Smooth muscle cell (in vitro differentiated cells): Measurements from ENCODE around the gene PTPRN2. TPM values are rescaled to one million over a fixed set of nuclear protein-coding genes. Genes with fewer than 3 reads are reported as not detected.

ENCODE experiments used
- DNase-seq: peaks from one replicate; lab custom pipeline; 2025; ENCODE audit not compliant: unreplicated experiment; lab: John Stamatoyannopoulos, UW
- H2AFZ ChIP-seq: fragments of 200-600 bp; sonication (generic); 2 replicates; pipeline ENCODE4 v1.6.0; 2016; ENCODE audit warnings: antibody characterized with exemption, low read depth, mild to moderate bottlenecking
- H3F3A ChIP-seq: fragments of 200-600 bp; sonication (generic); 2 replicates; pipeline ENCODE4 v1.6.0; 2017; ENCODE audit warnings: antibody characterized with exemption, low read depth
- H3K27ac ChIP-seq: fragments of 200-600 bp; sonication (generic); 2 replicates; pipeline ENCODE4 v1.5.1; 2016; ENCODE audit warnings: low read depth, mild to moderate bottlenecking
- H3K27me3 ChIP-seq: fragments of 200-600 bp; sonication (generic); 2 replicates; pipeline ENCODE4 v1.6.1; 2016; ENCODE audit warnings: low read depth, mild to moderate bottlenecking
- H3K36me3 ChIP-seq: fragments of 200-600 bp; sonication (generic); 2 replicates; pipeline ENCODE4 v1.5.1; 2016; ENCODE audit warnings: low read depth
- H3K4me1 ChIP-seq: fragments of 200-600 bp; sonication (generic); 2 replicates; pipeline ENCODE4 v1.5.1; 2016; ENCODE audit warnings: low read depth
- H3K4me2 ChIP-seq: fragments of 200-600 bp; sonication (generic); 2 replicates; pipeline ENCODE4 v1.6.0; 2016; ENCODE audit warnings: mild to moderate bottlenecking
- H3K4me3 ChIP-seq: fragments of 200-600 bp; sonication (generic); 2 replicates; pipeline ENCODE4 v1.5.1; 2016; ENCODE audit warnings: mild to moderate bottlenecking
- H3K79me2 ChIP-seq: fragments of 200-600 bp; sonication (generic); 2 replicates; pipeline ENCODE4 v1.6.0; 2016; ENCODE audit warnings: low read depth, mild to moderate bottlenecking
- H3K9ac ChIP-seq: fragments of 200-600 bp; sonication (generic); 2 replicates; pipeline ENCODE4 v1.6.0; 2016; ENCODE audit warnings: low read depth
- H3K9me3 ChIP-seq: fragments of 200-600 bp; sonication (generic); replicated peaks from 2 replicates; pipeline ENCODE4 v1.5.1; 2016; ENCODE audit warnings: low read depth
- H4K20me1 ChIP-seq: fragments of 200-600 bp; sonication (generic); 2 replicates; pipeline ENCODE4 v1.6.0; 2016; ENCODE audit warnings: low read depth
- WGBS: methylation state at CpG from one replicate; pipeline ENCODE4 v1.1.7; 2016; ENCODE audit warnings: low lambda C conversion rate; 5-methylcytosine and 5-hydroxymethylcytosine counted together
- polyA plus RNA-seq: library from polyadenylated mRNA; unstranded; fragments of >200 nt; fragmentation: Nextera tagmentation; extraction: Ambion mirVana; gene quantifications from 2 replicates; pipeline ENCODE4 v1.2.1, GENCODE V29; 2016
- total RNA-seq: library from RNA; depleted of rRNA; stranded (reverse); fragments of >200 nt; gene quantifications from 2 replicates; pipeline ENCODE4 v1.2.3, GENCODE V29; 2014
- TF ChIP-seq, protein P1 (sequence below): fragments of 200-600 bp; sonication (generic); IDR thresholded peaks from 2 replicates; pipeline ENCODE4 v1.5.1; 2017; ENCODE audit warnings: borderline replicate concordance, mild to moderate bottlenecking, antibody characterized with exemption; ENCODE audit not compliant: insufficient read depth, poor library complexity, severe bottlenecking

PTPRN2 gene
- total and polyA plus RNA-seq, 2 experiments from 2014 or later: 0.09 to 0.87 TPM

DNA sequence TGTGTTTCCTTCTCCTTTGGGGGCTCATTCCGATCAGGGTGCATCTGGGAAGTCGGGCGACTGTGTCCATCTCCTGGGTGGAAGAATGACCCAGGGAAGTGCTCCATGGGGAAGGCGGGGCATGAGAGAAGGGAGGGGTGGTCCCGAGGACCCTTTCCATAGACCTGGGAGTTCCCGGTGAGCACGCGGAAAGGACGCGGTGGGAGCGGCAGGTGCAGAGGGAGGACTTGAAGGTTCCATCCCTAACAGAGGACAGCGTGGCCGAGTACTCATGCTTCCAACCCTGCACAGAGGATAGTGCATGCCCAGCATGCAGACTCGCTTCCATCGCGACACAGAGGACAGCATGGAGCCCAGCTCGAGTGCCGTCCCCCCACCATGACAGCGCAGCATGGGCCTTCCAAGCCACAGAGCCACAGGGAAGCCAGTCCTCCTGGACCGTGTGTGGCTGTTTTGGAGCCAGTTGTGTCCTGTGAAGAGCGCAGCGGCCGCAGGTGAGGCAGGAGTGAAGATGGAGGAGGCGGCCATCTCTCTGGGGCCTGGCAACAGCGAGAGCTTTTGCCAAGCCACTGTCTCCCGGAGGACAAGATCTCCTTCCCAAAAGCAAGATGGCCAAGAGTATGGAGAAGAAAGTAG lies 969.4 kb downstream of the PTPRN2 start:
- Histone ChIP-seq H3K9me3 (no peaks in the 10 kb centered on the region), H3K36me3 (no peaks in the 10 kb centered on the region), H3F3A (no peaks in the 10 kb centered on the region), H3K27ac (no peak overlapping the region), H3K4me1 (no peaks in the 10 kb centered on the region), H3K4me2 (no peak overlapping the region), H2AFZ (no peak overlapping the region), H3K79me2 (no peaks in the 10 kb centered on the region), H4K20me1 (no peaks in the 10 kb centered on the region), H3K4me3 (no peak overlapping the region), H3K9ac (no peak overlapping the region), H3K27me3 (no peaks in the 10 kb centered on the region)
- DNase-seq: no peak
- 92% methylated on average over 26 of the region's 26 CpGs for WGBS
- TF ChIP-seq, protein P1, sequence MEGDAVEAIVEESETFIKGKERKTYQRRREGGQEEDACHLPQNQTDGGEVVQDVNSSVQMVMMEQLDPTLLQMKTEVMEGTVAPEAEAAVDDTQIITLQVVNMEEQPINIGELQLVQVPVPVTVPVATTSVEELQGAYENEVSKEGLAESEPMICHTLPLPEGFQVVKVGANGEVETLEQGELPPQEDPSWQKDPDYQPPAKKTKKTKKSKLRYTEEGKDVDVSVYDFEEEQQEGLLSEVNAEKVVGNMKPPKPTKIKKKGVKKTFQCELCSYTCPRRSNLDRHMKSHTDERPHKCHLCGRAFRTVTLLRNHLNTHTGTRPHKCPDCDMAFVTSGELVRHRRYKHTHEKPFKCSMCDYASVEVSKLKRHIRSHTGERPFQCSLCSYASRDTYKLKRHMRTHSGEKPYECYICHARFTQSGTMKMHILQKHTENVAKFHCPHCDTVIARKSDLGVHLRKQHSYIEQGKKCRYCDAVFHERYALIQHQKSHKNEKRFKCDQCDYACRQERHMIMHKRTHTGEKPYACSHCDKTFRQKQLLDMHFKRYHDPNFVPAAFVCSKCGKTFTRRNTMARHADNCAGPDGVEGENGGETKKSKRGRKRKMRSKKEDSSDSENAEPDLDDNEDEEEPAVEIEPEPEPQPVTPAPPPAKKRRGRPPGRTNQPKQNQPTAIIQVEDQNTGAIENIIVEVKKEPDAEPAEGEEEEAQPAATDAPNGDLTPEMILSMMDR: no peak

DNA sequence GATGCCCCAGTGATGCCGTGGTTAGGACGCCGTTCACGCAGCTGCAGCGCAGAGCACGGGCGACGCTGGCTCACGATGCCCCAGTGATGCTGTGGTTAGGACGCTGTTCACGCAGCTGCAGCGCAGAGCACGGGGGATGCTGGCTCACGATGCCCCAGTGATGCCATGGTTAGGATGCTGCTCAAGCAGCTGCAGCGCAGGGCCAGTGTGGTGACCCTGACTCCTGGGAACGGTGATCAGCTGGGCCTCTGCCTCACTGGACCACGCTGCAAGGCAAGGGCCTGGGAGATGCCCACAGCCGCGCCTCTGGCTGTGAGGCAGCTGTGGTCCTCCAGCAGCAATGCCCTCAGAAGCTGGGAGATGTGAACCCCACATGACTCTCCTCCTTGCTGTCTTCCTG lies 970.2 kb downstream of the PTPRN2 start:
- no peak overlapping the region for H3K9ac ChIP-seq
- H3K79me2 ChIP-seq: no peaks in the 10 kb centered on the region
- no peak overlapping the region for H3K4me3 ChIP-seq
- no peak overlapping the region for H2AFZ ChIP-seq
- WGBS: 94% methylated on average over 19 of the region's 19 CpGs
- H3K36me3 ChIP-seq: no peaks in the 10 kb centered on the region
- H3K27ac ChIP-seq: no peak overlapping the region
- no peak overlapping the region for H3K4me2 ChIP-seq
- H3K27me3 ChIP-seq: no peaks in the 10 kb centered on the region
- H3K4me1 ChIP-seq: no peaks in the 10 kb centered on the region
- no peaks in the 10 kb centered on the region for H3F3A ChIP-seq
- DNase-seq: no peak
- no peaks in the 10 kb centered on the region for H4K20me1 ChIP-seq
- TF ChIP-seq, protein P1: no peak
- no peaks in the 10 kb centered on the region for H3K9me3 ChIP-seq

DNA sequence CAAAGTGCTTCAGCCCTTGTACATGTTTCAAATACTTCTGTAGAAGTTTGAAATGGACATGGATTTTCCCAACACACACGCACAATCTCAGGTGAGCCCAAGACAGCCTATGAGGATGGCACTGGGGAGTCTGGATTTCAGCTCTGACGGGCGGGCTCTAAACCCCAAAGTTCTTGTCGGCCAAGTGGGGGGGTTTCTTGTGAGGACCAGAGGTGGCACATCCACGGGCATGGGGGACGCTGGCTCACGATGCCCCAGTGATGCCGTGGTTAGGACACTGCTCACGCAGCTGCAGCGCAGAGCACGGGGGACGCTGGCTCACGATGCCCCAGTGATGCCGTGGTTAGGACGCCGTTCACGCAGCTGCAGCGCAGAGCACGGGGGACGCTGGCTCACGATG lies 970.7 kb downstream of the PTPRN2 start:
- no peak overlapping the region for H3K9ac ChIP-seq
- no peaks in the 10 kb centered on the region for H3K36me3 ChIP-seq
- TF ChIP-seq, protein P1: no peak
- no peaks in the 10 kb centered on the region for H4K20me1 ChIP-seq
- no peaks in the 10 kb centered on the region for H3K4me1 ChIP-seq
- no peak overlapping the region for H3K27ac ChIP-seq
- WGBS: 90% methylated on average over 21 of the region's 21 CpGs
- no peak overlapping the region for H3K4me3 ChIP-seq
- H3K27me3 ChIP-seq: no peaks in the 10 kb centered on the region
- DNase-seq: no peak
- H3K79me2 ChIP-seq: no peaks in the 10 kb centered on the region
- no peak overlapping the region for H3K4me2 ChIP-seq
- no peaks in the 10 kb centered on the region for H3K9me3 ChIP-seq
- no peak overlapping the region for H2AFZ ChIP-seq
- no peaks in the 10 kb centered on the region for H3F3A ChIP-seq

DNA sequence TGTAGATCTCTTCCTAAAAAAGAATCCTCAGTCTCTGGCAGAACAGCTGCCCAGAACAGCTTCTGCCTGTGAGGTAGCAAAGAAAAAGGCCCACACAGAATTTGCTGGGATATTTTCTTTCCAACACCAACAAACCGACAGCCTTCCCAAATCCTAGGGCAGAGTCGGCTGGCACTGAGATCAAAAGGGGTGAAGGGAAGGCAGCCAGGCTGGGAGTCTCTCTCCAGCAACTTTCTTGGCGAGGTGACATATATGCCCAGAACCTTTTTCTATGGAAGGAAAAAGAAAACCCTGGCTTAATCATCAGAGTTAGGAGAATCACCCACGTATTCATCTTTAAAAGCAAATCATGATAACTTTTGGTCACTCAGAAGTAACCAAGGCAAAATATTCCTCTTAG lies 971.2 kb downstream of the PTPRN2 start:
- Histone ChIP-seq H3K36me3 (no peaks in the 10 kb centered on the region), H3K9me3 (no peaks in the 10 kb centered on the region)
- WGBS: 76% methylated on average over 4 of the region's 4 CpGs

More for the DNA sequence above, 971.2 kb downstream of the PTPRN2 start:
- H3K9ac ChIP-seq: no peak overlapping the region
- no peak overlapping the region for H3K27ac ChIP-seq
- no peaks in the 10 kb centered on the region for H4K20me1 ChIP-seq
- TF ChIP-seq, protein P1: no peak
- H3K4me1 ChIP-seq: no peaks in the 10 kb centered on the region
- no peaks in the 10 kb centered on the region for H3K27me3 ChIP-seq
- DNase-seq: no peak
- H3K4me2 ChIP-seq: no peak overlapping the region
- no peaks in the 10 kb centered on the region for H3F3A ChIP-seq
- H2AFZ ChIP-seq: no peak overlapping the region
- no peak overlapping the region for H3K4me3 ChIP-seq
- H3K79me2 ChIP-seq: no peaks in the 10 kb centered on the region
